ENCODE results near the gene ADARB1.

ADARB1 gene

GRCh38 chr21:45050797-45051489 is 23.4 kb upstream of the ADARB1 start:
- DNase-seq (ENCODE audit: low spot score), result no peak
- in situ Hi-C loops (cut with MboI; ENCODE audit: low sequenced_read_pairs, unreplicated experiment), result no loop called here
- TF ChIP-seq, protein P1, sequence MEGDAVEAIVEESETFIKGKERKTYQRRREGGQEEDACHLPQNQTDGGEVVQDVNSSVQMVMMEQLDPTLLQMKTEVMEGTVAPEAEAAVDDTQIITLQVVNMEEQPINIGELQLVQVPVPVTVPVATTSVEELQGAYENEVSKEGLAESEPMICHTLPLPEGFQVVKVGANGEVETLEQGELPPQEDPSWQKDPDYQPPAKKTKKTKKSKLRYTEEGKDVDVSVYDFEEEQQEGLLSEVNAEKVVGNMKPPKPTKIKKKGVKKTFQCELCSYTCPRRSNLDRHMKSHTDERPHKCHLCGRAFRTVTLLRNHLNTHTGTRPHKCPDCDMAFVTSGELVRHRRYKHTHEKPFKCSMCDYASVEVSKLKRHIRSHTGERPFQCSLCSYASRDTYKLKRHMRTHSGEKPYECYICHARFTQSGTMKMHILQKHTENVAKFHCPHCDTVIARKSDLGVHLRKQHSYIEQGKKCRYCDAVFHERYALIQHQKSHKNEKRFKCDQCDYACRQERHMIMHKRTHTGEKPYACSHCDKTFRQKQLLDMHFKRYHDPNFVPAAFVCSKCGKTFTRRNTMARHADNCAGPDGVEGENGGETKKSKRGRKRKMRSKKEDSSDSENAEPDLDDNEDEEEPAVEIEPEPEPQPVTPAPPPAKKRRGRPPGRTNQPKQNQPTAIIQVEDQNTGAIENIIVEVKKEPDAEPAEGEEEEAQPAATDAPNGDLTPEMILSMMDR (IDR thresholded peaks at IDR 0.05; ENCODE audit: borderline replicate concordance, control extremely low read depth, extremely low read depth, insufficient read depth, missing control alignments), result no peak

DNA sequence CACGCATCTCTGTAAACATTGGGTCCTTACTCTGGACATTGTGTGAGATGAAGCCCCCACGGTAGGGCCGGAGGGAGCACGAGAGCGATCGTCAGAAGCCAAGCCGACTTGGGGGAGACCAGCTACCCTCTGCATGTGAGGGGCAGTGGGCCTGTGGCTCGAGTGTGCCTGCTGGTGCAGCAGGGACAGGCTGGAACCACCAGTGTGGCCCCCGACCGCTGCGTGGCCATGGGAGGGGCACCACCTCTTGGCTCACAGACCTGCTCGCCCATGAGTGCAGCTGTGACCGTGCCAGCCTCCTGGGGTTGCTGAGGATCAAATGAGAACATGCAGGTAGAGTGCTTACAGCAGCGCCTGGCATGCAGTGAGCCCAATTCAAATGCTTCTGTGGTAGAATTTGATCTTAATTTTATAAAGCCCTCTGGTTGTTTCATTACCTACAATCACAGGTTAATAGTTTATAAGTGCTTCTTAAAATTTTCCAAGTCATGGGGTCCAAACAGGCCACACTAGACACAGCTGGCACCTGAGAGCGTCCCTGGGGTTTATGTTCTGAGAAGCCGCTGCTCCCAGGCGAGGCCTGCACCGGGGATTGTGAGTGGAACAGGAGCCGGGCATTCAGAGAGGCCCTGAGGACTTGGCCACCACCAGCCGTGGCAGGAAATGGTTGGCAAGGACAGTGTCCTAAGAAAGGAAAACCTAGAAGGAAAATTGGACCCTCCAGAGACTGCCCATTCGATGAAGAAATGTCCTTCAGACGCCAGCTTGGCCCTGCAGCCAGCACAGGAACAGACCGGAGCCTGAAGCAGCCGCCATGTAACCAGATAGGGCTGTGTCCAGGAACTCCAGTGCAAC is 22.6 kb upstream of the ADARB1 start:
- in situ Hi-C loops (cut with MboI; ENCODE audit: low sequenced_read_pairs, unreplicated experiment), result no loop called here
- TF ChIP-seq, protein P1 (IDR thresholded peaks at IDR 0.05; ENCODE audit: borderline replicate concordance, control extremely low read depth, extremely low read depth, insufficient read depth, missing control alignments), result no peak
- DNase-seq (ENCODE audit: low spot score), result no peak

- in situ Hi-C loops (cut with MboI; ENCODE audit: low sequenced_read_pairs, unreplicated experiment), result no loop called here
- DNase-seq (ENCODE audit: low spot score), result no peak
- TF ChIP-seq, protein P1 (IDR thresholded peaks at IDR 0.05; ENCODE audit: borderline replicate concordance, control extremely low read depth, extremely low read depth, insufficient read depth, missing control alignments), result no peak
Observed at GRCh38 chr21:45052960-45053359, 21.4 kb upstream of the ADARB1 start.

DNA sequence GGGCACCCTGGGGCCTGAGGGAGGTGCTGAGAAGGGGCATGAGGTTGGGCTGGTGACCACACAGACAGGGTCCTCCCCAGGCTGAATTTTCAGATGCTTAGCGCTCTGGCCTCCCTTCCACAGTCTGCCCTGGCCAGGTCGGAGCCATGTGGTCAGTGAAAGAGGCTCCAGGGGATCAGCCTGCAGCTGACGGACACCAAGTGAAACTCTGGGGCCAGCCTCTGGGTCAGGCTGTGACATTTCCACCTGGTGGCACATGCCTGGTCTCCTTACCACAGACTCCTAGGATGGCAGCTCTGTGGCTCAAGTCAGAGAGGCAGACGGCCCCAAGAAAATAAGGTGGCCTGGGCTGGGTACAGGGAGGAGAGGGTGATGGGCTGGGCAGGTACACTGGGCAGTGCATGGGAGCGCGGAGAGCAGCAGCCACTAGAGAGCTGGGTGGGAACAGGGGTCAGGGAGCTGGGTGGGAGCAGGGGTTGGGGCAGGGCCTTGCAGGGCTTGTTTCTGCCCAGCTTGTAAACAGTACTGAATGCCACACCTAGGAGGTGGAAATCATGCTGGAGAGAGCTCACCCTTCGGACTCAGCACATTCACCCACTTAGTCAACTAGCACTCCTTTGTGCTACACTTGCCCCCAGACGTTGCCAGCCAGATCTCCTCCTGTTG is 20.7 kb upstream of the ADARB1 start:
- DNase-seq (ENCODE audit: low spot score), result no peak
- in situ Hi-C loops (cut with MboI; ENCODE audit: low sequenced_read_pairs, unreplicated experiment), result no loop called here
- TF ChIP-seq, protein P1 (IDR thresholded peaks at IDR 0.05; ENCODE audit: borderline replicate concordance, control extremely low read depth, extremely low read depth, insufficient read depth, missing control alignments), result no peak

GRCh38 chr21:45054227-45054926 is 20.0 kb upstream of the ADARB1 start:
- TF ChIP-seq, protein P1 (IDR thresholded peaks at IDR 0.05; ENCODE audit: borderline replicate concordance, control extremely low read depth, extremely low read depth, insufficient read depth, missing control alignments), result no peak
- in situ Hi-C loops (cut with MboI; ENCODE audit: low sequenced_read_pairs, unreplicated experiment), result no loop called here
- DNase-seq (ENCODE audit: low spot score), result no peak
